KOPT-K1 (cell line): ENCODE results near the gene SELENOW.
"Not testable (repeated sequence)": the region's sequence is repeated elsewhere in the genome, so short reads cannot be mapped to it uniquely, and the experiment has no call there.

ENCODE experiments used
- H3K27ac ChIP-seq: fragments of 200-600 bp; sonication (generic); 2 replicates; pipeline ENCODE4 v1.5.1; 2016; ENCODE audit warnings: antibody characterized with exemption, mild to moderate bottlenecking, low read depth, low read length; ENCODE audit not compliant: poor library complexity, severe bottlenecking
- H3K36me3 ChIP-seq: fragments of 200-600 bp; sonication (generic); 2 replicates; pipeline ENCODE4 v1.5.1; 2017; ENCODE audit warnings: antibody characterized with exemption, mild to moderate bottlenecking, low read length, moderate library complexity; ENCODE audit not compliant: insufficient read depth
- H3K9me3 ChIP-seq: fragments of 200-600 bp; sonication (generic); 2 replicates; pipeline ENCODE4 v1.5.1; 2017; ENCODE audit warnings: antibody characterized with exemption, low read length, mild to moderate bottlenecking; ENCODE audit not compliant: insufficient read depth, poor library complexity, severe bottlenecking

SELENOW gene

GRCh38 chr19:47789811-47790210 is 11.3 kb downstream of the SELENOW start:
- H3K36me3 ChIP-seq = peaks cover 27% of the 10 kb centered on the region
- not testable (repeated sequence) for H3K27ac ChIP-seq, H3K9me3 ChIP-seq

GRCh38 chr19:47790398-47790814 is 11.9 kb downstream of the SELENOW start:
- peaks cover 21% of the 10 kb centered on the region for H3K36me3 ChIP-seq
- H3K27ac ChIP-seq = no peak overlapping the region
- no peaks in the 10 kb centered on the region for H3K9me3 ChIP-seq

- H3K27ac ChIP-seq = no peak overlapping the region
- H3K36me3 ChIP-seq = no peaks in the 10 kb centered on the region; the same call in 1 of the 2 replicates
- no peaks in the 10 kb centered on the region for H3K9me3 ChIP-seq
Observed at GRCh38 chr19:47792616-47793015, 14.1 kb downstream of the SELENOW start.

- no peaks in the 10 kb centered on the region for H3K9me3 ChIP-seq
- no peaks in the 10 kb centered on the region for H3K36me3 ChIP-seq
- no peak overlapping the region for H3K27ac ChIP-seq
Observed at GRCh38 chr19:47794526-47794925, 16.0 kb downstream of the SELENOW start.

GRCh38 chr19:47796785-47797184 is 18.3 kb downstream of the SELENOW start:
- Histone ChIP-seq H3K27ac (no peak overlapping the region), H3K36me3 (no peaks in the 10 kb centered on the region), H3K9me3 (no peaks in the 10 kb centered on the region)

- Histone ChIP-seq H3K36me3 (no peaks in the 10 kb centered on the region), H3K27ac (no peak overlapping the region), H3K9me3 (no peaks in the 10 kb centered on the region)
Observed at GRCh38 chr19:47797996-47798903, 19.7 kb downstream of the SELENOW start.

GRCh38 chr19:47798904-47799266 is 20.4 kb downstream of the SELENOW start:
- H3K27ac ChIP-seq = no peak overlapping the region
- no peaks in the 10 kb centered on the region for H3K36me3 ChIP-seq
- H3K9me3 ChIP-seq = no peaks in the 10 kb centered on the region

GRCh38 chr19:47801270-47801669 is 22.8 kb downstream of the SELENOW start:
- Histone ChIP-seq H3K9me3 (no peaks in the 10 kb centered on the region), H3K27ac (no peak overlapping the region), H3K36me3 (no peaks in the 10 kb centered on the region)

GRCh38 chr19:47802521-47803043 is 24.1 kb downstream of the SELENOW start:
- Histone ChIP-seq H3K9me3 (no peaks in the 10 kb centered on the region), H3K27ac (no peak overlapping the region), H3K36me3 (no peaks in the 10 kb centered on the region)

GRCh38 chr19:47803148-47803547 is 24.6 kb downstream of the SELENOW start:
- H3K36me3 ChIP-seq, H3K9me3 ChIP-seq, H3K27ac ChIP-seq: not testable (repeated sequence)

GRCh38 chr19:47803671-47804070 is 25.2 kb downstream of the SELENOW start:
- H3K36me3 ChIP-seq = not testable (repeated sequence)

GRCh38 chr19:47804451-47804850 is 25.9 kb downstream of the SELENOW start, which contains the start of gene TPRX1:
TPRX1 (minus strand) TSS chr19:47804551; CDS start chr19:47804539, 12 bp downstream.
- not testable (repeated sequence) for H3K36me3 ChIP-seq, H3K9me3 ChIP-seq, H3K27ac ChIP-seq

More at GRCh38 chr19:47803671-47804070, 25.2 kb downstream of the SELENOW start:
- not testable (repeated sequence) for H3K27ac ChIP-seq, H3K9me3 ChIP-seq

- no peak overlapping the region for H3K27ac ChIP-seq
Observed at GRCh38 chr19:47805313-47805712, 26.8 kb downstream of the SELENOW start.

GRCh38 chr19:47806435-47806834 is 27.9 kb downstream of the SELENOW start:
- Histone ChIP-seq H3K36me3 (no peaks in the 10 kb centered on the region), H3K27ac (no peak overlapping the region), H3K9me3 (no peaks in the 10 kb centered on the region)

More at GRCh38 chr19:47805313-47805712, 26.8 kb downstream of the SELENOW start:
- no peaks in the 10 kb centered on the region for H3K9me3 ChIP-seq
- H3K36me3 ChIP-seq = no peaks in the 10 kb centered on the region

- H3K9me3 ChIP-seq = no peaks in the 10 kb centered on the region
- H3K27ac ChIP-seq = no peak overlapping the region
- no peaks in the 10 kb centered on the region for H3K36me3 ChIP-seq
Observed at GRCh38 chr19:47813304-47813994, 34.9 kb downstream of the SELENOW start.
